ENCODE data around the gene TMEM37. TPM values are rescaled to one million over a fixed set of nuclear protein-coding genes. Genes with fewer than 3 reads are reported as not detected.

The TMEM37 gene
- total and polyA plus RNA-seq, 2 donors from 2014 or later: 59.4 to 221 TPM

DNA sequence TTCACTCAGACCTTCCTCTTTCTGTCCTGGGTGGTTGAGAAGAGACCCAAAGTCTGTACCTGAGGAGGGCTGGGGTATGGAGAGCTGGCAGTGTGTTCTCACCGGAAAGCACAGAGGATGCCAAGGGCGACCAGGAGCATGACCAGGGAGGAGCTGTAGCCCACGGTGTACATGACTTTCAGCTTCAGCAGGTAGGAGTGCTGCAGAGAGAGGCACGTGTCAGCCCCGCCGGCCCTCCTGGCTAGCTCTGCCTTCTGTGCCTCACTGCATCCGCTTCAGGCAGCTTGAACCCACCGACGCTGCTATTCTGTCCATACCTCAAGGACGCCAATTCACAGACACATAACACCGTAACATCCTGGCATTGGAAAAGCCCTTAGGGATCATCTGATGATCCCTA, 34.0 kb downstream of the TMEM37 start:
- H3K27me3 ChIP-seq (ENCODE audit: control insufficient read depth, insufficient read depth, low read length): no peaks in the 10 kb centered on the region
- no peaks in the 10 kb centered on the region for H3K9me3 ChIP-seq (ENCODE audit: control insufficient read depth in 2 of 3, insufficient read depth in 1 of 3, low read length in 3 of 3)
- H3K27ac ChIP-seq (ENCODE audit: low read depth in 2 of 2, low read length in 2 of 2): no peak overlapping the region
- no peaks in the 10 kb centered on the region for H3K36me3 ChIP-seq (ENCODE audit: control insufficient read depth in 2 of 3, insufficient read depth in 3 of 3, low read length in 3 of 3)
- no peak overlapping the region for H3K4me3 ChIP-seq (ENCODE audit: low read length in 3 of 3)
- intact Hi-C loops (cut with DNase I): no loop called here
- no peaks in the 10 kb centered on the region for H3K4me1 ChIP-seq (ENCODE audit: control insufficient read depth in 2 of 3, insufficient read depth in 2 of 3, low read depth in 1 of 3, low read length in 3 of 3)
- FAIRE-seq (no peak), DNase-seq (no peak)
- no peak overlapping the region for H3K9ac ChIP-seq (ENCODE audit: low read length in 3 of 3)
- TF ChIP-seq, protein P1, sequence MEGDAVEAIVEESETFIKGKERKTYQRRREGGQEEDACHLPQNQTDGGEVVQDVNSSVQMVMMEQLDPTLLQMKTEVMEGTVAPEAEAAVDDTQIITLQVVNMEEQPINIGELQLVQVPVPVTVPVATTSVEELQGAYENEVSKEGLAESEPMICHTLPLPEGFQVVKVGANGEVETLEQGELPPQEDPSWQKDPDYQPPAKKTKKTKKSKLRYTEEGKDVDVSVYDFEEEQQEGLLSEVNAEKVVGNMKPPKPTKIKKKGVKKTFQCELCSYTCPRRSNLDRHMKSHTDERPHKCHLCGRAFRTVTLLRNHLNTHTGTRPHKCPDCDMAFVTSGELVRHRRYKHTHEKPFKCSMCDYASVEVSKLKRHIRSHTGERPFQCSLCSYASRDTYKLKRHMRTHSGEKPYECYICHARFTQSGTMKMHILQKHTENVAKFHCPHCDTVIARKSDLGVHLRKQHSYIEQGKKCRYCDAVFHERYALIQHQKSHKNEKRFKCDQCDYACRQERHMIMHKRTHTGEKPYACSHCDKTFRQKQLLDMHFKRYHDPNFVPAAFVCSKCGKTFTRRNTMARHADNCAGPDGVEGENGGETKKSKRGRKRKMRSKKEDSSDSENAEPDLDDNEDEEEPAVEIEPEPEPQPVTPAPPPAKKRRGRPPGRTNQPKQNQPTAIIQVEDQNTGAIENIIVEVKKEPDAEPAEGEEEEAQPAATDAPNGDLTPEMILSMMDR (IDR thresholded peaks at IDR 0.05; ENCODE audit: borderline replicate concordance, extremely low read depth, insufficient read depth): no peak

DNA sequence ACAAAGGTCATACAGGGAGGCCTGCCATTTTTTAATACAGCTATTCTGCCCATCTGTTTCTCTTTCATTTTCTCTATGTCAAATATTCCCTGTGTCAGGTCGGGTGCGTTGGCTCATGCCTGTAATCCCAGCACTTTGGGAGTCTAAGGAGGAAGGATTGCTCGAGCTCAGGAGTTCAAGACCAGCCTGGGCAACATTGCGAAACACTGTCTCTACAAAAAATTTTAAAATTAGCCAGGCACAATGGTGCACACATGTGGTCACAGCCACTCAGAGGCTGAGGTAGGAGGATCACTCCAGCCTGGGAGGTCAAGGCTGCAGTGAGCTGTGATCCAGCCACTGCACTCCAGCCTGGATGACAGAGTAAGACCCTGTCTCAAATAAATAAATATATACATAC, 34.7 kb downstream of the TMEM37 start:
- Histone ChIP-seq H3K9me3 (ENCODE audit: control insufficient read depth in 2 of 3, insufficient read depth in 1 of 3, low read length in 3 of 3) (no peaks in the 10 kb centered on the region), H3K4me1 (ENCODE audit: control insufficient read depth in 2 of 3, insufficient read depth in 2 of 3, low read depth in 1 of 3, low read length in 3 of 3) (no peaks in the 10 kb centered on the region), H3K27ac (ENCODE audit: low read depth in 2 of 2, low read length in 2 of 2) (no peak overlapping the region), H3K27me3 (ENCODE audit: control insufficient read depth, insufficient read depth, low read length) (no peaks in the 10 kb centered on the region), H3K36me3 (ENCODE audit: control insufficient read depth in 2 of 3, insufficient read depth in 3 of 3, low read length in 3 of 3) (no peaks in the 10 kb centered on the region), H3K4me3 (ENCODE audit: low read length in 3 of 3) (no peak overlapping the region), H3K9ac (ENCODE audit: low read length in 3 of 3) (no peak overlapping the region)
- DNase-seq: no peak
- no peak for FAIRE-seq
- TF ChIP-seq, protein P1 (IDR thresholded peaks at IDR 0.05; ENCODE audit: borderline replicate concordance, extremely low read depth, insufficient read depth): no peak
- intact Hi-C loops (cut with DNase I): no loop called here

GRCh38 chr2:119468154-119468955, 36.7 kb downstream of the TMEM37 start:
- Histone ChIP-seq H3K9me3 (ENCODE audit: control insufficient read depth in 2 of 3, insufficient read depth in 1 of 3, low read length in 3 of 3) (no peaks in the 10 kb centered on the region), H3K36me3 (ENCODE audit: control insufficient read depth in 2 of 3, insufficient read depth in 3 of 3, low read length in 3 of 3) (no peaks in the 10 kb centered on the region), H3K27ac (ENCODE audit: low read depth in 2 of 2, low read length in 2 of 2) (peak overlapping the region in 1 of 2 donors; percentile 18), H3K4me3 (ENCODE audit: low read length in 3 of 3) (no peak overlapping the region), H3K9ac (ENCODE audit: low read length in 3 of 3) (no peak overlapping the region), H3K4me1 (ENCODE audit: control insufficient read depth in 2 of 3, insufficient read depth in 2 of 3, low read depth in 1 of 3, low read length in 3 of 3) (no peaks in the 10 kb centered on the region), H3K27me3 (ENCODE audit: control insufficient read depth, insufficient read depth, low read length) (no peaks in the 10 kb centered on the region)
- FAIRE-seq (no peak), DNase-seq (no peak)
- TF ChIP-seq, protein P1 (IDR thresholded peaks at IDR 0.05; ENCODE audit: borderline replicate concordance, extremely low read depth, insufficient read depth): no peak
- intact Hi-C loops (cut with DNase I): no loop called here

Data from kidney (tissue), 14 donors.